ENCODE measurements around the gene CAMSAP3. TPM values are rescaled to one million over a fixed set of nuclear protein-coding genes. Genes with fewer than 3 reads are reported as not detected.

The CAMSAP3 gene
- total RNA-seq, 1 experiment from 2014 or later: 16.6 TPM

DNA sequence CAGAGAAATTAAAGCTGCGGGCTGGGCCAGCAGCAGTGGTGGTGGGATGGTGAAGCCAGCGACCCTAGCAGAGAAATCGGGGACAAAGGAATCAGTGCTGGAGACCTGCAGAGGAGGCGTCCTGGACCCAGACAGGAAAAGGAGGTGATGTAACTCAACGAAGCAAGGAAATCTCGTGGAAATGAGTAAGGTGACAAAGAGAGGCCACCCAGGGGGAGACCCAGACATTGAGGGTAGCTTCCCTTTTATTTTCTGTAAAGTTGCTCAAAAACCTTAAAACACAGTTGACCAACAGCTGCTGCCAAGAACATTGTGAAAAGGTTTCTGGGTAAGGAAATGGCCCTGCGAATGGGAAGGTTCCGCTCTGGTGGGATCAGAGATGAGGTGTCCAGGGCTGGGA, 59.9 kb downstream of the CAMSAP3 start:
- Histone ChIP-seq H3F3A (ENCODE audit: low read length, unreplicated experiment) (no peaks in the 10 kb centered on the region), H3K9ac (ENCODE audit: low read length) (no peak overlapping the region), H3K27me3 (ENCODE audit: low read length) (no peaks in the 10 kb centered on the region), H2AFZ (ENCODE audit: low read length) (no peak overlapping the region), H3K4me1 (ENCODE audit: insufficient read depth, low read length) (peaks cover 3% of the 10 kb centered on the region; the same call in 1 of the 2 replicates), H3K4me2 (ENCODE audit: low read length) (no peak overlapping the region), H3K27ac (ENCODE audit: low read length) (no peak overlapping the region), H4K20me1 (ENCODE audit: low read length) (no peaks in the 10 kb centered on the region), H3K79me2 (ENCODE audit: low read length) (no peaks in the 10 kb centered on the region), H3K4me3 (ENCODE audit: low read length) (no peak overlapping the region), H3K36me3 (ENCODE audit: low read depth, low read length) (no peaks in the 10 kb centered on the region), H3K9me3 (ENCODE audit: low read length) (no peaks in the 10 kb centered on the region), H3K9me2 (replicated peaks; ENCODE audit: low read length) (no peaks in the 10 kb centered on the region)
- POLR2A ChIA-PET (ENCODE audit: unreplicated experiment): no interaction called here
- CTCF ChIA-PET: no interaction called here
- TF ChIP-seq, protein P1, sequence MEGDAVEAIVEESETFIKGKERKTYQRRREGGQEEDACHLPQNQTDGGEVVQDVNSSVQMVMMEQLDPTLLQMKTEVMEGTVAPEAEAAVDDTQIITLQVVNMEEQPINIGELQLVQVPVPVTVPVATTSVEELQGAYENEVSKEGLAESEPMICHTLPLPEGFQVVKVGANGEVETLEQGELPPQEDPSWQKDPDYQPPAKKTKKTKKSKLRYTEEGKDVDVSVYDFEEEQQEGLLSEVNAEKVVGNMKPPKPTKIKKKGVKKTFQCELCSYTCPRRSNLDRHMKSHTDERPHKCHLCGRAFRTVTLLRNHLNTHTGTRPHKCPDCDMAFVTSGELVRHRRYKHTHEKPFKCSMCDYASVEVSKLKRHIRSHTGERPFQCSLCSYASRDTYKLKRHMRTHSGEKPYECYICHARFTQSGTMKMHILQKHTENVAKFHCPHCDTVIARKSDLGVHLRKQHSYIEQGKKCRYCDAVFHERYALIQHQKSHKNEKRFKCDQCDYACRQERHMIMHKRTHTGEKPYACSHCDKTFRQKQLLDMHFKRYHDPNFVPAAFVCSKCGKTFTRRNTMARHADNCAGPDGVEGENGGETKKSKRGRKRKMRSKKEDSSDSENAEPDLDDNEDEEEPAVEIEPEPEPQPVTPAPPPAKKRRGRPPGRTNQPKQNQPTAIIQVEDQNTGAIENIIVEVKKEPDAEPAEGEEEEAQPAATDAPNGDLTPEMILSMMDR (conservative IDR thresholded peaks at IDR 0.05; ENCODE audit: low read depth, low read length): no peak
- TF ChIP-seq EZH2 (IDR thresholded peaks at IDR 0.05; ENCODE audit: low read length, unreplicated experiment) (no peak), EZH2phosphoT487 (IDR thresholded peaks at IDR 0.05; ENCODE audit: borderline replicate concordance, low read length) (no peak)
- DNase-seq: no peak
- no TSS peak for BruUV-seq (replicated peaks)
- ATAC-seq: no peak
- intact Hi-C loops (cut with micrococcal nuclease): no loop called here

DNA sequence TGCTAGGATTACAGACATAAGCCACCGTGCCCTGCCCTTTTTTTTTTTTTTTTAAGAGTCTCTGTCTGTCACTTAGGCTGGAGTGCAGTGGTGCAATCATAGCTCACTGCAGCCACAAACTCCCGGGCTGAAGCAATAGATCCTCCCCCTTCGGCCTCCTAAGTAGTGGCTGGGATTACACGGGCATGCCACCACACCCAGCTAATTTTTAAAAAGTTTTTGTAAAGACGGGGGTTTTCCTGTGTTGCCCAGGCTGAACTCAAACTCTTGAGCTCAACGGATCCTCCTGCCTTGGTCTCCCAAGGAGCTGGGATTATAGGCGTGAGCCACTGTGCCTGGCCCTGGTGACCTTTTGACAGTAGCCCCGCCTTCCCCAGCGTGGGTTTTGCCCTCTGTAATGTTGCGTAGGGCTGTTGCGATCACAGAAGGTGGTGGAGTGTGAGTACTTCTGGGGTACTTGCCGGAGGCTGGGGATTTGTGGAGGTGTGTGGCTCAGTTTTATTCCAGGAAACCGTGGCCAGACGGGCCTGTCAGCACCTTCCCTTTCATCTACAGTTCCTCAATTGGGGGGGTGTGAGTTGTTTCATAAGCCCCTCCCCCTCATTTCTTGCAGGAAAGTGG, 61.6 kb downstream of the CAMSAP3 start:
- intact Hi-C loops (cut with micrococcal nuclease): no loop called here

More for the DNA sequence above, 61.6 kb downstream of the CAMSAP3 start:
- no peak overlapping the region for H3K27ac ChIP-seq (ENCODE audit: low read length)
- H3K9ac ChIP-seq (ENCODE audit: low read length): no peak overlapping the region
- ChIA-PET CTCF (interaction anchor here (0.6 kb wide), 2 partner anchors 24 to 138 kb away, joined by 3 read pairs; partner anchors contain the start of gene TRAPPC5), POLR2A (ENCODE audit: unreplicated experiment) (interaction anchor here (0.6 kb wide), 1 partner anchor 291 kb away, joined by 11 read pairs; no protein-coding TSS in a partner anchor)
- H3K4me3 ChIP-seq (ENCODE audit: low read length): no peak overlapping the region
- no peaks in the 10 kb centered on the region for H3K36me3 ChIP-seq (ENCODE audit: low read depth, low read length)
- no peaks in the 10 kb centered on the region for H3K9me3 ChIP-seq (ENCODE audit: low read length)
- ATAC-seq (no peak), DNase-seq (no peak)
- no peaks in the 10 kb centered on the region for H3K9me2 ChIP-seq (replicated peaks; ENCODE audit: low read length)
- H3K4me1 ChIP-seq (ENCODE audit: insufficient read depth, low read length): peaks cover 2% of the 10 kb centered on the region; the same call in 1 of the 2 replicates
- H3K79me2 ChIP-seq (ENCODE audit: low read length): no peaks in the 10 kb centered on the region
- no peaks in the 10 kb centered on the region for H4K20me1 ChIP-seq (ENCODE audit: low read length)
- H2AFZ ChIP-seq (ENCODE audit: low read length): no peak overlapping the region
- peaks cover 8% of the 10 kb centered on the region; the same call in 1 of the 2 replicates for H3K27me3 ChIP-seq (ENCODE audit: low read length)
- BruUV-seq (replicated peaks): no TSS peak
- TF ChIP-seq EZH2phosphoT487 (IDR thresholded peaks at IDR 0.05; ENCODE audit: borderline replicate concordance, low read length) (no peak), EZH2 (IDR thresholded peaks at IDR 0.05; ENCODE audit: low read length, unreplicated experiment) (no peak)
- TF ChIP-seq, protein P1 (conservative IDR thresholded peaks at IDR 0.05; ENCODE audit: low read depth, low read length): no peak
- no peaks in the 10 kb centered on the region for H3F3A ChIP-seq (ENCODE audit: low read length, unreplicated experiment)
- no peak overlapping the region for H3K4me2 ChIP-seq (ENCODE audit: low read length)
